ENCODE data around the gene SPDYA.
"Not testable (repeated sequence)": the region's sequence is repeated elsewhere in the genome, so short reads cannot be mapped to it uniquely, and the experiment has no call there.

SPDYA gene

DNA sequence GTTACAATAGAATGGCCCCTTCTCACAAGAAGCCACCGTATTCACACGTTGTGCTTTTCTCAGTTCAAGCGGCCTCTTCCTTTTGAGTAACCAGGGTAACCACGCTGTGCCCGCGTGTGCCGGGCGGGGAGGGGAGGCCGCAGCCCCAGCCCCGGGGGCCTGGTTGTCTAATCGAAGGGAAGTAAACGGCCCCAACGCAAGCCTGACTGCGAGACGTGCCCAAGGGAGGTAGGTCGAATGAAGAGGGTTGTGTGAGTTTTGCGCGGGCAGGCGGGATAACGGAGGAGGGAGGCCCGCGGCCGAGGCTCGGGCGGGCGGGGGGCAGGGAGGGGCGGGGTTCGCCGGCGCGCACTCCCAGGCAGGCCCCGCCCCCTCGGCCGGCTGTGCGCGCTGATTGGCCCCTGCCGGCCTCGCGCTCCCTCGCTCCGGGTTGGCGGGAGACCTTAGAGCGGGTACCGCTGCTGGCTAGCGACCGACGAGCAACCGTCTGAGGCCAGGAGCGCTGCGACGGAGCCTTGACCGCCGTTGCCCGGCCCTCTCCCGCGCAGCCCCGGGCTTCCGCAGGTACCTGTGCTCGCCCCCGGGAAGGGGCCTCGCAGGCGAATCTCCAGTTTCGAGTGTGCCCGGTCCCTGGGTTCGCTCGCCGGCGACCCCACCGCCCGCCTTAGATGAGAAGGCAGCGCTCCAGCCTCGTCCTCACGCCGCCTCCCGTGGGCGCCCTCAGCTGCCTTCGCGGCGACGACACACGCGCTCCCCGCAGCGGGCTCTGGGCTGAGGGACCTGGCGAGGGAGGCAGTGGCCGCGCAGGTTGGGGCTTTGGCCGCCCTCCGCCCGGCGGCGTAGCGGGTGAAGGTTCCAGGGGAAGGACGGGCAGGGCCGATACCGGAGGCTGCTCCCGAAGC, at the start of gene SPDYA:
Gene SPDYA, plus strand, starts transcription at position 451 of the 902 bp plus-strand sequence. CDS start 5,181 bp downstream, outside the sequence.
- no peak for DNase-seq

- DNase-seq = no peak
Observed at GRCh38 chr2:28761420-28761819, 49.2 kb upstream of the SPDYA start.

GRCh38 chr2:28764909-28765711, 45.5 kb upstream of the SPDYA start:
- DNase-seq = no peak

DNA sequence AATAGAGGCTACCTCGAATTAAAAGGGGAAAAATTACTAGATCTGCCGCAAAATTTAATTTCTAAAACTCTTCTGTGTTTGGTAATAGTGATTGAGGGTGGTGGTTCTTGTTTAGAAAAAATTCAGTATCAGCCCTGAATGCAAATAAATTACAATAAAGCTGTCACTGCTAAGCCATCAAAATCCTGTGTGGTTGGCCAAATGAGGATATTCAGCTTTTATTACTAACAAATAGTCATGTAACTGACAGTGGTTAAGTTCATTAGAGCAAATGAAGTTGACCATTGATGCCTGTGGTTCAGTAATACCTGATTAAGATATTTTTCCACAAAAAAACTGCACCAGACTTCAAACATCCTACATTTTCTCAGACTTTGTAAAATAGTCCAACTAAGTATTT, 44.6 kb upstream of the SPDYA start:
- no peak for DNase-seq

GRCh38 chr2:28767337-28767736, 43.3 kb upstream of the SPDYA start:
- DNase-seq = no peak

DNA sequence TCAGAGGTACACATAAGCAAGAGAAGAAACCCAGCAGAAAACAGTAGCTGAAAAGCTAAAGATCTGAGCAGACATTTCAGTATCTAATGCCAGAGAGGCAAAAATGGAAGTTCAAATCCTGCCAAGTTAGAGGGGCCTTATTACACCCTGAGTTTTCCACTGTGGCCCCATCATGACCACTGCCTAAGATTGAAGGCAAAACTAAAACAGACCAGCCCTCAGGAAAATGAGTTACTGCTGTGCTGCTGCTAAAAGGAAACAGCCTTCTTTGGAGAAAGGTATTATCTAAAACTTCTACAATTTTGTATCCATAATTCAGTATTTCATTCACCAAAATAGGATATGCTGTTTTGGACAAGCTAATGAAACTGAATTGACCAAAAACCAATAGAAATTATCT, 42.2 kb upstream of the SPDYA start:
- no peak for DNase-seq

DNA sequence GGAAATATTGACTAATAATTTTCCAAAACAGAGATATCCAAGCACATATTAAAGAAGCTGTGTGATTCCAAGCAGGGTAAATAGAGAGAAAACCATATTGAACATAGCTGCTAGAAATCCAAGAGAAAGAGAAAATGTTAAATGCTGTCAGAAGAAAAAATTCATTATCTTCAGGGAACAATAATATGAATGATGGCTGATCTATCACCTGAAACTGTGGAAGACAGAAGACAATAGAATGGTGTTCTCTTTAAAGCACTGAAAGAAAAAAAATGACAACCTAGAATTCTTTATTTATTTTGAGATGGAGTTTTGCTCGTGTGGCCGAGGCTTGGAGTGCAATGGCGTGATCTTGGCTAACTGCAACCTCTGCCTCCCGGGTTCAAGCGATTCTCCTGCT, 41.7 kb upstream of the SPDYA start:
- DNase-seq = no peak

DNA sequence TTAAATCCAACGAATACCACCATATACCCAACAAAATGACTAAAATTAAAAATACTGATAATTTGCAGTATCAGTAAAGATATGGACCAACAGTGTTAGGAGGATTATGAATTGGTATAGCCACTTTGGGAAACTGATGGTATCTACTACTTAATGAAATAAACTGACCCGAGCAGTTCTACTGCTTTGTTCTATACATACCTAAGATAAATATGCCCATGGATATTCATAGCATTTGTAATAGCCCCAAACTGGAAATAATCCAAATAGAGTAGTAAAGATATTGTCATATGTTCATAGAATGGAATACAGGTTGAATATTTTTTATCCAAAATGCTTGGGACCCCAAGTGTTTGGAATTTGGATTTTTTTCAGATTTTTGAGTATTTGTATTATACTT, 38.3 kb upstream of the SPDYA start:
- DNase-seq = no peak

GRCh38 chr2:28776471-28776870, 34.2 kb upstream of the SPDYA start:
- no peak for DNase-seq

- DNase-seq = no peak
Observed at GRCh38 chr2:28778392-28778791, 32.2 kb upstream of the SPDYA start.

- DNase-seq = no peak
Observed at GRCh38 chr2:28779001-28779400, 31.6 kb upstream of the SPDYA start.

DNA sequence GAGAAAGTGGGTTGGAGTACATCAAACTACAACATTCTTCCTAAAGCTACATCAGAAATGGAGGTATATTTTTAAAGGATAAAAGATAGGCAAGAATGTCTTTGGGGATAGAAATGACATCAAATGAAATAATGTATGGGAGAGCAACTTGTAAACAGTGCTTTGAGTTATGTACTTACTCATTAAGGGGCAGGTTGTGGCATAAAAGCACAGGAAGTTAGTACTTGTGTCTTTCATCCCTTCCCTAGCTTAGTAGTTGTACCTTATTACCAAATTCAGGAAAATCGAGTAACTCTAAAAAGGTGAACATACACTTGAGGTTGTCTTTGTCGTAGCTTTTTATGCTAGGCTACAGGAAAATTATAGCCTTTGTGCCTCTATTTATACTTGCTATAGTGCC, 30.1 kb upstream of the SPDYA start:
- peak; percentile 43 for DNase-seq

DNA sequence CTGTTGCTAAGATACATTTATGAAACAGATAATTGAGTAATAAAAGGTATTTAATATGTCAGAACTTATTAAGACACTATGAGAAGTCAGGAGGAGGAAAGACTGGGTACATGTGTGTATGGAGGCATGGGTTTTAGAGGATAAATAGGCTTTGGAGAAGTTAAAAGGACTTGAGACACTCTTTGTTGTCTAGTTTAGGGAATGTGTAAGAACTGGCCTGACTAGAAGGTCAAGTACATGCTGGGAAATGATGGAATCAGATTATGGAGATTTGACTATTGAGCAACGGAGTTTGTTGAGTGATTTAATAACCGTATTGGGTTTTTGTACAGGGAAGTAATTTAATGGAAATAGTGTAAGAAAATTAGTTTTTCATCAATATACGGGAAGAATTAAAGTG, 28.2 kb upstream of the SPDYA start:
- no peak for DNase-seq

DNA sequence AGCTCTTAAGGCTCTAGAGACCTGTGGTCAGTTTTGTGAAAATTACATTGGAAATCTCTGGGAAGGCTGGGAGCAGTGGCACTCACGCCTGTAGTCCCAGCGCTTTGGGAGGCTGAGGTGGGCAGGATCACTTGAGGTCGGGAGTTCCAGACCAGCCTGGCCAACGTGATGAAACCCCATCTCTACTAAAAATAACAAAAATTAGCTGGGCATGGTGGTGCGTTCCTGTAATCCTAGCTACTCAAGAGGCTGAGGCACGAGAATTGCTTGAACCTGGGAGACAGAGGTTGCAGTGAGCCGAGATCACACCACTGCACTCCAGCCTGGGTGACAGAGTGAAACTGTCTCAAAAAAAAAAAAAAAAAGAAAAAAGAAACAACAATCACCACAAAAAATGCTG, 26.1 kb upstream of the SPDYA start:
- DNase-seq = not testable (repeated sequence)

GRCh38 chr2:28796620-28797019, 14.0 kb upstream of the SPDYA start:
- DNase-seq = no peak

- DNase-seq = no peak
Observed at GRCh38 chr2:28801726-28802125, 8.9 kb upstream of the SPDYA start.

GRCh38 chr2:28802975-28803429, 7.6 kb upstream of the SPDYA start:
- no peak for DNase-seq

DNA sequence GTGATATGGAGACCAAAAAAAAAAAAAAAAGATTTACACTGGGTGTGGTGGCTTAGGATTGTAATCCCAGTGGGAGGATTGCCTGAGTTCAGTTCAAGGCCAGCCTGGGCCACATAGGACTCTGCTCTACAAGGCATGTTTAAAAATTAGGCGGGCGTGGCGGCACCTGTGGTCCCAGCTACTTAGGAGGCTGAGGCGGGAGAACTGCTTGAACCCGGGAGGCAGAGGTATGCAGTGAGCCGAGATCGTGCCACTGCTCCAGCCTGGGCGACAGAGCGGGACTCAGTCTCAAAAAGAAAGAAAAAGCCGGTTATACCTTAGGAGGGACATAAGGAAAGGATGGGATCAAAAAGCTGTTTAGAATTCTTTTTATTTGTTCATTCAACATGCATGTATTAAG, 707 bp upstream of the SPDYA start:
- no peak for DNase-seq

- DNase-seq = no peak
Observed at GRCh38 chr2:28818053-28818452, 7.4 kb downstream of the SPDYA start.

DNA sequence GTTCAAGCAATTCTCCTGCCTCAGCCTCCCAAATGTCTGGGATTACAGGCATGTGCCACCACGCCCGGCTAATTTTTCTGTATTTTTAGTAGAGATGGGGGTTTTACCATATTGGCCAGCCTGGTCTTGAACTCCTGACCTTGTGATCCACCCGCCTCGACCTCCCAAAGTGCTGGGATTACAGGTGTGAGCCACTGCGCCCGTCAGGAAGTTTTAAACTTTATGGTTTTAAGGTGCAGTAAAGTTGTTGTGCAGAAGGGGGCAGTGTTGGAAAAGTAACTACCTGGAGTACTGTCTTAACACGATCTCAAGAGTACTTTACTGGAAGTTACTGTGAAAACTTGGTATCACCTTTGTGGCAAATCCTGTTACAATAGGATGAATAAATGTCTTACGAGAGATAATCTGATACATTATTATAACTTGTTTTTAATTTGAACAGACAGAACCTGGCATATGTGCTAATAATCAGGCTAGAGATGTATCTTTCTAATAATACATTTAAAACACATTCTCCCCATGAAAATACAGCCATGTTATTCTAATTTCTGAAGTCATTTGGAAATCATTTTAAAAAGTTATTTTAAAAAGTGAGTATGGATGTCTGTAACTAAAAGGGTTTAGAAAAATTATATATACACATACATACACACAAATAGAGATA, 10.8 kb downstream of the SPDYA start:
- DNase-seq = no peak

DNA sequence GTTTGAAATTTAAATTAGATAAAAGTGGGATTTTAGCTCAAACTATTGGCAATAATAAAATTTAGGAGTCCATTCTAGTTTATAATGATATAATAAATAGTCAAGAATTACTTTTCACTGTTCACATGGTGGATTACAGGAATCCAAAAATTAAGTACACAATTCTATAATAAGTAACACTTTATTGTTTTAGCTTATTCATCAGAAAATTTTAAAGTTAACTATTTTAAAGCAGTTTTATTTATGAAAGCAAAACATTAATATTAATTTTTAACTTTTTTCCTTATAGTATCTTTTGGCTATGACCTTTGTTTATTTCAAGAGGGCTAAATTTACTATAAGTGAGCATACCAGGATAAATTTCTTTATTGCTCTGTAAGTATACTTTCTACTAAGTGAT, 11.4 kb downstream of the SPDYA start:
- DNase-seq = no peak

- no peak for DNase-seq
Observed at GRCh38 chr2:28824207-28824606, 13.6 kb downstream of the SPDYA start.

- DNase-seq = no peak
Observed at GRCh38 chr2:28824870-28825269, 14.2 kb downstream of the SPDYA start.

Data from NCI-H1436 treated with DMSO at 0.1 percent for 48 hours (cell line).